ENCODE measurements around the gene MICAL1.

The MICAL1 gene

GRCh38 chr6:109445382-109445781 is 10.2 kb downstream of the MICAL1 start:
- TF ChIP-seq CTCF (IDR thresholded peaks at IDR 0.05; ENCODE audit: insufficient read depth, low read depth, low read length, missing control alignments): peak; percentile 8
- no peak for DNase-seq (ENCODE audit: low read depth)
- no peak overlapping the region for H3K4me3 ChIP-seq (ENCODE audit: low read depth, low read length)

DNA sequence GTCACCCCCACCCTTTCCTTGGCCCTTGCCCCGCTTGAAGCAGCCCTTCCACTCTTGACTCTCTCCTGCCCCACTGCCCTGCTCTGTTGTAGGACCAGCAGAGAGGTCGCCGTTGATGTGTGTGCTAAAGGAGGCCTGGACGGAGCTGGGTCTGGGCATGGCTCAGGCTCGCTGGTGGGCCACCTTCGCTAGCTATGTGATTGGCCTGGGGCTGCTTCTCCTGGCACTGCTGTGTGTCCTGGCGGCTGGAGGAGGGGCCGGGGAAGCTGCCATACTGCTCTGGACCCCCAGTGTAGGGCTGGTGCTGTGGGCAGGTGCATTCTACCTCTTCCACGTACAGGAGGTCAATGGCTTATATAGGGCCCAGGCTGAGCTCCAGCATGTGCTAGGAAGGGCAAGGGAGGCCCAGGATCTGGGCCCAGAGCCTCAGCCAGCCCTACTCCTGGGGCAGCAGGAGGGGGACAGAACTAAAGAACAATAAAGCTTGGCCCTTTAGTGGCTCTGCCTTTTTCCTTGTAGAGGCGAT is 12.1 kb downstream of the MICAL1 start:
- DNase-seq (ENCODE audit: low read depth): no peak
- no peak for TF ChIP-seq CTCF (IDR thresholded peaks at IDR 0.05; ENCODE audit: insufficient read depth, low read depth, low read length, missing control alignments)
- H3K4me3 ChIP-seq (ENCODE audit: low read depth, low read length): no peak overlapping the region

DNA sequence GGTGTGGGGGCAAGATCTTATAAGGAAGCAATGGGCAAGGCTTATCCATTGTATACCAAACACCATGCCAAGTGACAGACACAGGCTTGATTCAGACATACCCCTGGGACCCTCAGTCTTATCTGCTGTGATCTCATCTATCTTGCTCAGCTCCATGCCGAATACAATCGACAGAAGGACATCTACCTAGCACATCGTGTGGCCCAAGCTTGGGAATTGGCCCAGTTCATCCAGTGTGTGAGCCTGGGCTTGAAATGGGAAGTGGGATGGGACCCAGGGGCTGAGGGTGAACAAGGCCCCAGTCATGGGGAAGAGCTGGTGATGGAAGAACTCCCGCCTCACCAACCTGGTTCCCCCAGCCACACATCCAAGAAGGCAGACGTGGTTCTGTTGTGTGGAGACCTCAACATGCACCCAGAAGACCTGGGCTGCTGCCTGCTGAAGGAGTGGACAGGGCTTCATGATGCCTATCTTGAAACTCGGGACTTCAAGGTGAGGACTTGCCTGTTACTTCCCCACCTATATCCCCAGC is 13.1 kb downstream of the MICAL1 start:
- TF ChIP-seq CTCF (IDR thresholded peaks at IDR 0.05; ENCODE audit: insufficient read depth, low read depth, low read length, missing control alignments): no peak
- peak; percentile 4 for DNase-seq (ENCODE audit: low read depth)
- no peak overlapping the region for H3K4me3 ChIP-seq (ENCODE audit: low read depth, low read length)

GRCh38 chr6:109441069-109441816 is 14.3 kb downstream of the MICAL1 start:
- peak; percentile 54 for DNase-seq (ENCODE audit: low read depth)
- peak; percentile 9 for TF ChIP-seq CTCF (IDR thresholded peaks at IDR 0.05; ENCODE audit: insufficient read depth, low read depth, low read length, missing control alignments)
- peak overlapping the region; percentile 91 for H3K4me3 ChIP-seq (ENCODE audit: low read depth, low read length)

- TF ChIP-seq CTCF (IDR thresholded peaks at IDR 0.05; ENCODE audit: insufficient read depth, low read depth, low read length, missing control alignments): peak; percentile 27
- peak; percentile 91 for DNase-seq (ENCODE audit: low read depth)
- peak within 1 kb of the TSS; percentile 91 for H3K4me3 ChIP-seq (ENCODE audit: low read depth, low read length)
Observed at GRCh38 chr6:109440331-109441068, 15.1 kb downstream of the MICAL1 start, which contains the start of the genes PPIL6 and SMPD2. Gene PPIL6 (minus strand): TSS chr6:109440628. CDS start chr6:109440590, 38 bp downstream. Gene SMPD2 (plus strand): TSS chr6:109440724. CDS start chr6:109441122, 398 bp downstream.

DNA sequence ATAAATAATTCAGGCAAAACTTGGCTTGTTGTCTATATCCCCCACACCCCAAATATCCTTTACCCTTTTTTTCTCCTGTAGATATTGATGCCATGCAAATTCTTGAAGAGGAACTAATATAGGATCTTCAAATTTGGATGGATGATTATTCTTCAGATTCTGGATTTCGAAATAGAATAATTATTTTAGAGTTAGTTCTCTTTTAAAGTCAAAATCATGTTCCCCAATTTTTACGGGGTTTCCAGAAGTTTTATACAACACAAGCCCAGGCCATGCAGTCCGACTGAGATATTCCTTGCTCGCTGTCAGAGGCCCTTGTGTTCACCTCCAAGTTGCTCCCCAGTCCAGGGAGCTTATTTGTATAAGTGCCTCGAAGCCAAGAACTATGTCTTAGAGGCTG is 19.5 kb downstream of the MICAL1 start:
- no peak for DNase-seq (ENCODE audit: low read depth)
- TF ChIP-seq CTCF (IDR thresholded peaks at IDR 0.05; ENCODE audit: insufficient read depth, low read depth, low read length, missing control alignments): no peak
- H3K4me3 ChIP-seq (ENCODE audit: low read depth, low read length): no peak overlapping the region

Measured in GM12865 (cell line).